Measurements from ENCODE around the gene RACGAP1. TPM values are rescaled to one million over a fixed set of nuclear protein-coding genes. Genes with fewer than 3 reads are reported as not detected.

RACGAP1 gene
- total and polyA plus RNA-seq, 2 of the 8 experiments (the other 6 are each of a cell fraction or from before 2014, with no cell fraction given): 18.0 to 66.3 TPM

DNA sequence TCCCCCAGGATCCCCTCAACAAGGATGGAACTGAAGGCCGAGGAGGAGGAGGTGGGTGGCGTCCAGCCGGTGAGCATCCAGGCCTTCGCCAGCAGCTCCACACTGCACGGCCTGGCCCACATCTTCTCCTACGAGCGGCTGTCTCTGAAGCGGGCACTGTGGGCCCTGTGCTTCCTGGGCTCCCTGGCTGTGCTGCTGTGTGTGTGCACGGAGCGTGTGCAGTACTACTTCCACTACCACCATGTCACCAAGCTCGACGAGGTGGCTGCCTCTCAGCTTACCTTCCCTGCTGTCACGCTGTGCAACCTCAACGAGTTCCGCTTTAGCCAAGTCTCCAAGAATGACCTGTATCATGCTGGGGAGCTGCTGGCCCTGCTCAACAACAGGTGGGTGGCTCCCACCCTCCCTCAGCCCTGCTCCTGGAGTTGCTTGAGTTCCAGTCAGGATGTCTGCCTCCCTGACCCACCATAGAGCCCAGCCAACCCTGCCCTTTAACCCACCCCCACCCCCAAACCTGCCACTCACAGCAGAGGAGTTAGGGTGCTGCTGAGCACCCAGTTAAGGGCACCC is 33.5 kb upstream of the RACGAP1 start (continued):
- TF ChIP-seq TAF7 (optimal IDR thresholded peaks at IDR 0.05; ENCODE audit: borderline replicate concordance, low read depth, low read length) (no peak), KDM4A (IDR thresholded peaks at IDR 0.05; ENCODE audit: low read depth, low read length, severe bottlenecking) (no peak), HDAC6 (IDR thresholded peaks at IDR 0.05; ENCODE audit: low read depth, low read length) (no peak), TEAD4 (IDR thresholded peaks at IDR 0.05; ENCODE audit: low read depth, low read length) (no peak), FOSL1 (IDR thresholded peaks at IDR 0.05; ENCODE audit: insufficient read depth, low read depth, low read length) (no peak)
